Osteoblast (primary cell): ENCODE results near the gene ANKRD13B. TPM values are rescaled to one million over a fixed set of nuclear protein-coding genes. Genes with fewer than 3 reads are reported as not detected.

ENCODE experiments used
- DNase-seq: peaks from one replicate; pipeline ENCODE4 v3.0.0; 2011; ENCODE audit warnings: low spot score, mixed read lengths; ENCODE audit not compliant: insufficient read length; ENCODE audit errors: missing footprints
- H2AFZ ChIP-seq: 2 replicates; pipeline ENCODE4 v1.6.0; 2011; ENCODE audit warnings: mild to moderate bottlenecking, low read length
- H3K27ac ChIP-seq: 2 replicates; pipeline ENCODE4 v1.5.1; 2011; ENCODE audit warnings: mild to moderate bottlenecking, low read depth, low read length, moderate library complexity
- H3K27me3 ChIP-seq: 2 replicates; pipeline ENCODE4 v1.6.0; 2012; ENCODE audit warnings: mild to moderate bottlenecking, control low read depth, inconsistent platforms, low read length, moderate library complexity; ENCODE audit not compliant: insufficient read depth
- H3K36me3 ChIP-seq: 2 replicates; pipeline ENCODE4 v1.5.1; 2011; ENCODE audit warnings: mild to moderate bottlenecking, low read length, control low read depth, moderate library complexity; ENCODE audit not compliant: insufficient read depth
- H3K4me1 ChIP-seq: 2 replicates; pipeline ENCODE4 v1.5.1; 2011; ENCODE audit warnings: mild to moderate bottlenecking, low read length, control low read depth, moderate library complexity; ENCODE audit not compliant: insufficient read depth
- H3K4me2 ChIP-seq: 2 replicates; pipeline ENCODE4 v1.6.0; 2011; ENCODE audit warnings: mild to moderate bottlenecking, low read length; ENCODE audit not compliant: insufficient read depth
- H3K4me3 ChIP-seq: fragments of 200-600 bp; sonication (generic); 3 replicates; pipeline ENCODE4 v1.5.1; 2012; ENCODE audit warnings: mild to moderate bottlenecking, low read length, inconsistent platforms; ENCODE audit not compliant: insufficient read depth
- H3K79me2 ChIP-seq: 2 replicates; pipeline ENCODE4 v1.6.0; 2012; ENCODE audit warnings: mild to moderate bottlenecking, low read length, control low read depth, inconsistent platforms; ENCODE audit not compliant: insufficient read depth
- H3K9me3 ChIP-seq: 2 replicates; pipeline ENCODE4 v1.5.1; 2011; ENCODE audit warnings: low read depth, low read length, control low read depth
- H4K20me1 ChIP-seq: 2 replicates; pipeline ENCODE4 v1.6.0; 2012; ENCODE audit warnings: mild to moderate bottlenecking, low read length, control low read depth; ENCODE audit not compliant: insufficient read depth
- CTCF ChIP-seq: IDR thresholded peaks from 2 replicates; pipeline ENCODE4 v1.5.1; 2011; ENCODE audit warnings: mild to moderate bottlenecking, low read depth, low read length, moderate library complexity; ENCODE audit errors: extremely low read depth
- total RNA-seq: library from RNA; depleted of rRNA; stranded (reverse); fragments of >200 nt; gene quantifications from 2 replicates; pipeline ENCODE4 v1.2.3, GENCODE V29; 2012

Gene ANKRD13B
- total RNA-seq, 1 donor = 18.5 TPM

- peak; percentile 24 for TF ChIP-seq CTCF
- Histone ChIP-seq H4K20me1 (no peaks in the 10 kb centered on the region), H3K27ac (no peak overlapping the region), H3K4me3 (peak overlapping the region; percentile 80), H3K9me3 (no peaks in the 10 kb centered on the region), H3K4me2 (peak overlapping the region; percentile 90), H3K27me3 (no peaks in the 10 kb centered on the region), H3K4me1 (peaks cover 23% of the 10 kb centered on the region), H3K79me2 (peaks cover 2% of the 10 kb centered on the region), H2AFZ (peak overlapping the region; percentile 84), H3K36me3 (peaks cover 8% of the 10 kb centered on the region)
- peak; percentile 98 for DNase-seq
Observed at GRCh38 chr17:29567554-29568330, 25.2 kb upstream of the ANKRD13B start.

GRCh38 chr17:29568331-29569244 lies 24.3 kb upstream of the ANKRD13B start, which contains the start of gene TP53I13:
Gene TP53I13 (plus strand): TSS chr17:29568701. CDS start chr17:29568759, 58 bp downstream.
- Histone ChIP-seq H3K36me3 (peaks cover 12% of the 10 kb centered on the region), H3K4me1 (peaks cover 27% of the 10 kb centered on the region), H3K4me3 (peak within 1 kb of the TSS; percentile 80), H3K9me3 (no peaks in the 10 kb centered on the region), H2AFZ (peak within 1 kb of the TSS; percentile 84), H3K4me2 (peak within 1 kb of the TSS; percentile 90), H3K27ac (peak within 1 kb of the TSS; percentile 37), H4K20me1 (no peaks in the 10 kb centered on the region), H3K79me2 (peaks cover 2% of the 10 kb centered on the region), H3K27me3 (no peaks in the 10 kb centered on the region)
- DNase-seq = peak; percentile 98
- TF ChIP-seq CTCF = no peak

GRCh38 chr17:29569245-29569950 lies 23.5 kb upstream of the ANKRD13B start:
- peak overlapping the region; percentile 37 for H3K27ac ChIP-seq
- H2AFZ ChIP-seq = peak overlapping the region; percentile 82
- DNase-seq = peak; percentile 94

More at GRCh38 chr17:29569245-29569950, 23.5 kb upstream of the ANKRD13B start:
- peak overlapping the region; percentile 80 for H3K4me3 ChIP-seq
- H4K20me1 ChIP-seq = no peaks in the 10 kb centered on the region
- H3K36me3 ChIP-seq = peaks cover 20% of the 10 kb centered on the region
- TF ChIP-seq CTCF = no peak
- H3K4me1 ChIP-seq = peaks cover 27% of the 10 kb centered on the region
- H3K79me2 ChIP-seq = peaks cover 2% of the 10 kb centered on the region
- no peaks in the 10 kb centered on the region for H3K9me3 ChIP-seq
- peak overlapping the region; percentile 89 for H3K4me2 ChIP-seq
- no peaks in the 10 kb centered on the region for H3K27me3 ChIP-seq
